ENCODE measurements around the gene SBF1. TPM values are rescaled to one million over a fixed set of nuclear protein-coding genes. Genes with fewer than 3 reads are reported as not detected.
A peak's percentile ranks its signal among the peaks of the same experiment; 100 is the strongest.
"Not testable (repeated sequence)": the region's sequence is repeated elsewhere in the genome, so short reads cannot be mapped to it uniquely, and the experiment has no call there.

SBF1 gene, protein sequence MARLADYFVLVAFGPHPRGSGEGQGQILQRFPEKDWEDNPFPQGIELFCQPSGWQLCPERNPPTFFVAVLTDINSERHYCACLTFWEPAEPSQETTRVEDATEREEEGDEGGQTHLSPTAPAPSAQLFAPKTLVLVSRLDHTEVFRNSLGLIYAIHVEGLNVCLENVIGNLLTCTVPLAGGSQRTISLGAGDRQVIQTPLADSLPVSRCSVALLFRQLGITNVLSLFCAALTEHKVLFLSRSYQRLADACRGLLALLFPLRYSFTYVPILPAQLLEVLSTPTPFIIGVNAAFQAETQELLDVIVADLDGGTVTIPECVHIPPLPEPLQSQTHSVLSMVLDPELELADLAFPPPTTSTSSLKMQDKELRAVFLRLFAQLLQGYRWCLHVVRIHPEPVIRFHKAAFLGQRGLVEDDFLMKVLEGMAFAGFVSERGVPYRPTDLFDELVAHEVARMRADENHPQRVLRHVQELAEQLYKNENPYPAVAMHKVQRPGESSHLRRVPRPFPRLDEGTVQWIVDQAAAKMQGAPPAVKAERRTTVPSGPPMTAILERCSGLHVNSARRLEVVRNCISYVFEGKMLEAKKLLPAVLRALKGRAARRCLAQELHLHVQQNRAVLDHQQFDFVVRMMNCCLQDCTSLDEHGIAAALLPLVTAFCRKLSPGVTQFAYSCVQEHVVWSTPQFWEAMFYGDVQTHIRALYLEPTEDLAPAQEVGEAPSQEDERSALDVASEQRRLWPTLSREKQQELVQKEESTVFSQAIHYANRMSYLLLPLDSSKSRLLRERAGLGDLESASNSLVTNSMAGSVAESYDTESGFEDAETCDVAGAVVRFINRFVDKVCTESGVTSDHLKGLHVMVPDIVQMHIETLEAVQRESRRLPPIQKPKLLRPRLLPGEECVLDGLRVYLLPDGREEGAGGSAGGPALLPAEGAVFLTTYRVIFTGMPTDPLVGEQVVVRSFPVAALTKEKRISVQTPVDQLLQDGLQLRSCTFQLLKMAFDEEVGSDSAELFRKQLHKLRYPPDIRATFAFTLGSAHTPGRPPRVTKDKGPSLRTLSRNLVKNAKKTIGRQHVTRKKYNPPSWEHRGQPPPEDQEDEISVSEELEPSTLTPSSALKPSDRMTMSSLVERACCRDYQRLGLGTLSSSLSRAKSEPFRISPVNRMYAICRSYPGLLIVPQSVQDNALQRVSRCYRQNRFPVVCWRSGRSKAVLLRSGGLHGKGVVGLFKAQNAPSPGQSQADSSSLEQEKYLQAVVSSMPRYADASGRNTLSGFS (N-terminal part only)
- 10 to 100 TPM; 37.5 to 94.4 (median 60.3) TPM for total RNA-seq

DNA sequence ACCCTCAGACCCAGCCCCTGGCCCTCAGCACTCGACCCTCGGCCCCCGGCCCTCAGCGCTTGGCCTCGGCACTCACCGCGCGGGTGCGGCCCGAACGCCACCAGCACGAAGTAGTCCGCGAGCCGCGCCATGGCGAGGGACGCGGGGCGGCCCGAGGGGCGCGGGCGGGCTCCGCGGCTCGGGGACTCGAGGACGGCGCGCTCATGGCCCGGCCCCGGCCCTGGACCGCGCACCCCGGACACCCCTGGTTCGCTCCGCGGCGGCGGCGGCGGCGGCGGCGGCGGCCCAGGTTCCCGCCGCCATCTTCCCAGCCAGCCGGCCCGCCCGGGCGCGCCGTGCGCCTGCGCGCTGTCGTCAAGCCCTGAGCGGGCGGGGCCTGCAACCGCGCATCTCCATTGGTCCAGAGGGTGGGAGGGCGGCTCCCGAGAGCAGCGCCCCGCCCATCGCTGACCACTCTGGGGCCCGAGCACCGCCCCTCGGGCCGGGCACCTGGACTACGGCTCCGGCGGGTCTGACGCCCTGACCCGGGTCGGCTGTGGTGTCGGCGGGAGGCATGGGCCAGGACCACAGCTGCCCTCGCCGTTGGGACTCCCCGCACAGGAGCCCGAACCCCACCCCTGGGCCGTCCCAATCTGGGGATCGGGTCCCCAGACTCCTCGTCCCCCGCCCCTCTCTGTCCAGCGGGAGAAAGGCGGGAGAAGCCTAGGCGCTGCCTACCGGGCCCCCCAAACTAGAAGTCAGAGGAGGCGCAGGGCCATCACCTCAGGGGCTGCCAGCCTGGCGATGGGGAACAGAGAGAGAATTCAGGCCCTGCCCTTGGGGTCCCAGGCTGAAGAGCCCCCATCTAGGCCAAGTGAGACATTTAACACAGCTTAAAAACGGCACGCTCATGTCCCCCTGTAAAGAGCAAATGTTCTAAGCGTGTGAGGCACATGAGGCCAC is at the start of gene SBF1:
Gene SBF1 (minus strand): TSS at position 326 of the 942 bp plus-strand sequence. CDS start 195 bp downstream, at position 131.
- in situ Hi-C loops (cut with MboI; ENCODE audit: low pct_unique_long_range_greater_than_20kb in 2 of 9, low sequenced_read_pairs in 9 of 9, unreplicated experiment in 9 of 9): no loop called here
- ATAC-seq (replicated peaks in 6 of 8): peak; percentile 70 to 89 (median 84)
- Histone ChIP-seq H3K27ac (peak within 1 kb of the TSS; percentile 64 to 76), H3K4me3 (peak within 1 kb of the TSS; percentile 89 to 99 (median 94)), H3K4me1 (replicated peaks in 1 of 2) (peaks cover 26 to 27% of the 10 kb centered on the region in 2 donors)
- WGBS, 10 experiments: 0 to 50% (median 0%) methylated on average over 1 to 6 of the region's 97 CpGs; no CpG with 5 or more reads in 5 of the 10 experiments

DNA sequence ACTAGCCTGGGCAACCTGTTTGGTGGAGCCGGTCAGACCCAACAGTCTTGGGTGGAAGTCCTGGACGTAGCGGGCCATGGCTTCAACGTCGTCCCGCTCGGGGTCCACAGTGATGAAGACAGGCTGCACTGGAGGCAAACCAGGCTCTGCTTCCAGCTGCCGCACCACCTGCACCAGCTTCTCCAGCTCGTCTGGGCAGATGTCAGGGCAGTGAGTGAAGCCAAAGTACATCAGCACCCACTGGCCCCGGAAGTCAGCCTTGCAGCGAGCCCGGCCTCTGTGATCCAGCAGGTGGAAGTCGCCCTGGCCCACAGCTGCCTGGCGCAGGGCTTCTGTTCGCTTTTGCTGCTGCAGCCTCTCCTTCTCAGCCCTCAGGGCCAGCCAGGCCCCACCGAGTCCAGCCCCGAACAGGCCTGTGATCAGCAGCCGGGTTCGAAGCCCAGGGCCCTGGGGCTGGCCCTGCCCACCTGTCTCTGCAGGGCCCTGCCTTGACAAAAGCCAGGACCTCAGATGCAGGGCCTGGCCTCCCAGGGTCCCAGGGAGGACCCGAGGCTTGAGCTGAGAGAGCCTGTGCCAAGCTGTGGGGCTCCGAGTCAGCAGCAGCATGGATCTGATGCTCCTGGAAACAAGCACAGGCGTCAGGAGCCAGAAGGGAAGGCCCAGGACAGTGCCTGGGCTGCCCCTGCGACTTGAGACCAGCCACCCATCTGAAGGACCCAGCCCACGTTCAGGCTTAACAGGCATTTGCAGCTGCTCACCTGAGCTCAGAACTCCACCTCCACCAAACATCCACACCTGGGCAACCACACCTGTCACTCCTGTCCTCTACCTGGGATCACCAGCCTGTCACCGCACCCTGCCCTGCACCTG is 49.2 kb upstream of the SBF1 start:
- no peak for ATAC-seq (replicated peaks in 6 of 8)
- no peak overlapping the region for H3K27ac ChIP-seq
- WGBS, 10 experiments: 67 to 100% (median 85%) methylated on average over 1 to 15 of the region's 25 CpGs; no CpG with 5 or more reads in 4 of the 10 experiments
- peaks cover 14 to 15% of the 10 kb centered on the region in 2 donors for H3K4me1 ChIP-seq (replicated peaks in 1 of 2)
- in situ Hi-C loops (cut with MboI; ENCODE audit: low pct_unique_long_range_greater_than_20kb in 2 of 9, low sequenced_read_pairs in 9 of 9, unreplicated experiment in 9 of 9): no loop called here
- H3K4me3 ChIP-seq: peak overlapping the region; percentile 58 to 79 (median 69)

DNA sequence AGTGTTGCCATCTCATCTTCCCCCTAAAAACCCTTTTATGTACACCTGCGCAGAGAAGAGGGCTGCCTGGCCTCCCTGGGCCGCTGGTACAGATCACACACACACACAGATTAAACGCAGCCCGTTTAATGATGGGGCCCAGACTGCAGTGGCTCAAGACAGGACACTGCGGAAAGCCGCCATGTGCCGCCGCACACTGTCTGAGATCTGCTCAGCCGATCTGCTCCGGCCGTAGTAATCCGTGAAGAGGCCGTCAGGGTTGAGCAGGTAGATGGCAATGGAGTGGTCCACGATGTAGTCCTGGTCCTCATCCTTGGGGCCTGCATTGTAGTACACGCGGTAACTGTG is 48.6 kb upstream of the SBF1 start:
- 80 to 100% (median 100%) methylated on average over 1 to 5 of the region's 16 CpGs; no CpG with 5 or more reads in 3 of the 10 experiments for WGBS, 10 experiments
- peaks cover 14 to 15% of the 10 kb centered on the region in 2 donors for H3K4me1 ChIP-seq (replicated peaks in 1 of 2)
- in situ Hi-C loops (cut with MboI; ENCODE audit: low pct_unique_long_range_greater_than_20kb in 2 of 9, low sequenced_read_pairs in 9 of 9, unreplicated experiment in 9 of 9): no loop called here
- no peak for ATAC-seq (replicated peaks in 6 of 8)
- no peak overlapping the region for H3K4me3 ChIP-seq
- H3K27ac ChIP-seq: no peak overlapping the region

DNA sequence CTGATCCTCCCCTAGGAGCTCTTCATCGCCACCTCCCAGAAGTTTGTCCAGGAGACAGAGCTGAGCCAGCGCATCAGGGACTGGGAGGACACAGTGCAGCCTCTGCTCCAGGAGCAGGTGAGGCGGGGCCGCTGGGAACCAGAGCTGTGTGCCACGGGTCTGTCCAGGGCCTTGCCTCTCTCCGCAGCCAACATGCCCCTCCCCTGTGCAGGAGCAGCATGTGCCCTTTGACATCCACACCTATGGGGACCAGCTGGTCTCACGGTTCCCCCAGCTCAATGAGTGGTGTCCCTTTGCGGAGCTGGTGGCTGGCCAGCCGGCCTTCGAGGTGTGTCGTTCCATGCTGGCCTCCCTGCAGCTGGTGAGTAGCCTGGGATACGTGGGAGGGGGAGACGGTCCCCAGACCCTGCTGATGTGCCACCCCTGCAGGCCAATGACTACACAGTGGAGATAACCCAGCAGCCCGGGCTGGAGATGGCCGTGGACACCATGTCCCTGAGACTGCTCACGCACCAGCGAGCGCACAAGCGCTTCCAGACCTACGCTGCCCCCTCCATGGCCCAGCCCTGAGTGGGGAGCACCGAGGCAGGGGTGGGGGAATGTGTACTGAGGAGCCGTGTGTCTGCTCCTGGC is 48.1 kb upstream of the SBF1 start:
- H3K4me1 ChIP-seq (replicated peaks in 1 of 2): peaks cover 14 to 15% of the 10 kb centered on the region in 2 donors
- ATAC-seq (replicated peaks in 6 of 8): no peak
- in situ Hi-C loops (cut with MboI; ENCODE audit: low pct_unique_long_range_greater_than_20kb in 2 of 9, low sequenced_read_pairs in 9 of 9, unreplicated experiment in 9 of 9): no loop called here

DNA sequence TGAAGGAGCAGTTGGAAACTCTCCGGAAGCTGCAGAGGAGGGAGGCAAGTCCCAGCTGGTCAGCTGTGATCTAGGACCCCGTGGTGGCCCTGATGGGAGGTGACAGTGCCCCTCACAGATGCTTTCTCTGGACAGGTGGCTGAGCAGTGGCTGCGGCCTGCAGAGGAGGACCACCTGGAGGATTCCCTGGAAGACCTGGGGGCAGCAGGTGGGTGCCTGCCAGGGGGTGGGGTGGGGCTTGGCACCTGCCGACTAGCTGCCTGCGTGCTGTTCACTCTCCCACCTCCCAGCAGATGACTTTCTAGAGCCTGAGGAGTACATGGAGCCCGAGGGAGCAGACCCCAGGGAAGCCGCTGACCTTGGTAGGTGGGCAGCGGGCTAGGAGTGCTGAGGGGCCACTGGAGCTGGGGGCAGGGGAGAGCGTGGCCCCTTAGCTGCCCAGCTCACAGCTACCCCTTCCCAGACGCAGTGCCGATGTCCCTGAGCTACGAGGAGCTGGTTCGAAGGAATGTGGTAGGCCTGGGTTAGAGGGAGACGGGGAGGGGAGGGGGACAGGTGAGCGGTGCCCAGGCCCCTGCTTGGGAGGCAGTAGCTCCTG is 47.5 kb upstream of the SBF1 start:
- ATAC-seq (replicated peaks in 6 of 8): no peak
- whole genome bisulfite sequencing, 10 experiments: 90 to 92% methylated on average over 2 of the region's 15 CpGs; no CpG with 5 or more reads in 8 of the 10 experiments
- Histone ChIP-seq H3K4me1 (replicated peaks in 1 of 2) (peaks cover 13 to 14% of the 10 kb centered on the region in 2 donors), H3K4me3 (no peak overlapping the region), H3K27ac (no peak overlapping the region)
- in situ Hi-C loops (cut with MboI; ENCODE audit: low pct_unique_long_range_greater_than_20kb in 2 of 9, low sequenced_read_pairs in 9 of 9, unreplicated experiment in 9 of 9): no loop called here

More for the DNA sequence above, 48.1 kb upstream of the SBF1 start:
- no peak overlapping the region for H3K4me3 ChIP-seq
- no peak overlapping the region for H3K27ac ChIP-seq
- WGBS, 10 experiments: 80 to 90% methylated on average over 1 to 2 of the region's 22 CpGs; no CpG with 5 or more reads in 8 of the 10 experiments

DNA sequence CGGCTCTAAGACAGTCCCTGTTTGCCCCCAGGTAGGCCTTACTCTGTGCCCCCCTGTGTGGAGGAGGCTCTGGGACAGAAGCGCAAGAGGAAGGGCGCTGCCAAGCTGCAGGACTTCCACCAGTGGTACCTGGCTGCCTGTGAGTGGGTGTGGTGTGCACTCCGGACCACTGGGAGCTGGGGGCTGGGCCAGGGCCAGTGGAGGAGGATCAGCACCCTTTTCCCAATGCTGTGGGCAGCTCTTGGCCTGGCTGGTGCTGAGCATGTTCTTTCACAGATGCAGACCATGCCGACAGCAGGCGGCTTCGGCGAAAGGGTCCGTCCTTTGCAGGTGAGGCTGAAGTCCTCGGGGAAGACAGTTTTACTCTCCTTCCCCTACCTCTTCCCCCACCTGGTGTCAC is 46.9 kb upstream of the SBF1 start:
- in situ Hi-C loops (cut with MboI; ENCODE audit: low pct_unique_long_range_greater_than_20kb in 2 of 9, low sequenced_read_pairs in 9 of 9, unreplicated experiment in 9 of 9): no loop called here
- no peak for ATAC-seq (replicated peaks in 6 of 8)
- Histone ChIP-seq H3K4me3 (no peak overlapping the region), H3K27ac (no peak overlapping the region), H3K4me1 (replicated peaks in 1 of 2) (peaks cover 7 to 8% of the 10 kb centered on the region in 2 donors)
- WGBS, 10 experiments: 100% methylated on average over 1 to 3 of the region's 10 CpGs; no CpG with 5 or more reads in 8 of the 10 experiments

DNA sequence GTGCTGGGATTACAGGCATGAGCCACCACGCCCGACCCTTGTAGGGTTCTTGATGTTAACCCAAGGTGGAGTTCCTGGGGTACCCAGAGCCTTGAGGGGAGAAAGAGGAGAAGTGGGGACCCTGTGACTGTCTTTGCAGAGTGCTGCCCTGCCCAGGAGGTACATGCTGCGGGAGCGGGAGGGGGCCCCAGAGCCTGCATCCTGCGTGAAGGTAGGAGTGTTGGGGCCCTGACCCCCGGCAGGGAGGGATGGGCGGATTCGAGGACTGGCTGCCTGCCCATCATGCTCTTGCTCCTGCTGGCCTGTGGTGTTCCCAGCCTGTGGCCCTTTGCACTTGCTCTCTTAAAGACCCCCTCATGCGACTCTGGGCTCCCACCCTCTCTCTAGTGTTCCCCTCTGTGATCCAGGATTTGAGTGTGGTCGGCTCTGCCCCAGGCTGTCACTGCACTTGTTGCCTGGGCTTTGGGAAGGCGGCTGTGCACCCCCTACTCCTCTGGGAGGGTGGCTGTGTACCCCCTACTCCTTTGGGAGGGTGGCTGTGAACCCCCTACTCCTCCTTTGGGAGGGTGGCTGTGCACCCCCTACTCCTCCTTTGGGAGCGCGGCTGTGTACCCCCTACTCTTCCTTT is 46.1 kb upstream of the SBF1 start:
- in situ Hi-C loops (cut with MboI; ENCODE audit: low pct_unique_long_range_greater_than_20kb in 2 of 9, low sequenced_read_pairs in 9 of 9, unreplicated experiment in 9 of 9): no loop called here
- peaks cover 5 to 6% of the 10 kb centered on the region in 2 donors for H3K4me1 ChIP-seq (replicated peaks in 1 of 2)
- no peak for ATAC-seq (replicated peaks in 6 of 8)
- 70 to 100% (median 96%) methylated on average over 2 to 5 of the region's 13 CpGs; no CpG with 5 or more reads in 6 of the 10 experiments for WGBS, 10 experiments
- no peak overlapping the region for H3K27ac ChIP-seq
- H3K4me3 ChIP-seq: no peak overlapping the region

DNA sequence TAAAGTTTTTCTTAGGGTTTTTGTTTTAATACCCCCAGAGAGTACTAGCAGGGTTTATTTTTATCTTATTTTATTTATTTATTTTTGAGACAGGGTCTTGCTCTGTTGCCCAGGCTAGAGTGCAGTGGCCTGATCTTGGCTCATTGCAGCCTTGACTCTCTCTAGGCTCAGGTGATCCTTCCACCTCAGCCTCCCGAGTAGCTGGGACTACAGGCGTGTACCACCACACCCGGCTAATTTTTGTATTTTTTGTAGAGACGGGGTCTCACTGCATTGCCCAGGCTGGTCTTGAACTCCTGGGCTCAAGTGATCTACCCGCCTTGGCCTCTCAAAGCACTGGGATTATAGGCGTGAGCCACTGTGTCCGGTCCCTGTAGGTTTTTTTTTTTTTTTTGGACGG is 45.3 kb upstream of the SBF1 start:
- H3K27ac ChIP-seq; H3K4me1 ChIP-seq (replicated peaks in 1 of 2); in situ Hi-C loops (cut with MboI; ENCODE audit: low pct_unique_long_range_greater_than_20kb in 2 of 9, low sequenced_read_pairs in 9 of 9, unreplicated experiment in 9 of 9); H3K4me3 ChIP-seq; ATAC-seq (replicated peaks in 6 of 8): not testable (repeated sequence)
- WGBS, 10 experiments: 100% methylated on average over 1 to 5 of the region's 8 CpGs; no CpG with 5 or more reads in 5 of the 10 experiments

DNA sequence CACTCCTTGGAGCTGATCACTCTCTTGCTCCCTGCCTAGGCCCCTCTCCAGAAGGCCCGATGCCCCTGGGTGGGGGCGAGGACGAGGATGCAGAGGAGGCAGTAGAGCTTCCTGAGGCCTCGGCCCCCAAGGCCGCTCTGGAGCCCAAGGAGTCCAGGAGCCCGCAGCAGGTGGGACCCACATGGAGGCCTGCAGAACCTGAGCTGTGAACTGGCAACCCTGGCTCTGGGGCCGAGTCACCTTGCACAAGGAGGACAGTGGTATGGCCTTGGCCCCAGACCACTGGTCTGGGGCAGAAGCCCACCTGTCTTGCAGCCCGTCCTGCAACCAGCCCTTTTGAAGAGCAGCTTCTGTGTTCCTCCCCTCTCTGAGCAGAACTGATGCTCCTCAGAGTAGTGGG is 44.3 kb upstream of the SBF1 start:
- ATAC-seq (replicated peaks in 6 of 8): no peak
- 89 to 100% (median 97%) methylated on average over 1 to 6 of the region's 8 CpGs; no CpG with 5 or more reads in 4 of the 10 experiments for WGBS, 10 experiments
- in situ Hi-C loops (cut with MboI; ENCODE audit: low pct_unique_long_range_greater_than_20kb in 2 of 9, low sequenced_read_pairs in 9 of 9, unreplicated experiment in 9 of 9): no loop called here
- no peak overlapping the region for H3K27ac ChIP-seq
- H3K4me3 ChIP-seq: no peak overlapping the region
- peaks cover 0 to under 1% of the 10 kb centered on the region in 2 donors for H3K4me1 ChIP-seq (replicated peaks in 1 of 2)

DNA sequence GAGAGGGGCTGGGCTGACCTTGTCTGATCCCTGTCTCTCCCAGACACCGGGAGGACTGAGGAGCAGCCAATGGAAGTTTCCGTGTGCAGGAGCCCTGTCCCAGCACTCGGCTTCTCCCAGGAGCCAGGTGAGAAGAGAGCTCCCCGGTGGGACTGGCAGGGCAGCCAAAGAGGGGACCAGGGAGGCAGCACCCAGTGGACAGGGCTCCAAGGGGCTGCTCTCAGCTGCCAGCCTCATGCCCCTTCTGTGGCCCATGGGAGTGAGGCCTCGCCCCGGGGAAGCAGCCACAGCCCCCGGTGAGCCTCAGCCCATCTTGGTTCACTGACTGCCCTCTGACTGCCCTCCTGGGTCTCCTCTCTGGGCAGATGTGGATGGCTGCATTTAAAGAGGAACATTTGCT is 43.8 kb upstream of the SBF1 start:
- ATAC-seq (replicated peaks in 6 of 8): no peak
- in situ Hi-C loops (cut with MboI; ENCODE audit: low pct_unique_long_range_greater_than_20kb in 2 of 9, low sequenced_read_pairs in 9 of 9, unreplicated experiment in 9 of 9): no loop called here
- 70 to 95% (median 80%) methylated on average over 1 to 3 of the region's 7 CpGs; no CpG with 5 or more reads in 7 of the 10 experiments for WGBS, 10 experiments
- no peak overlapping the region for H3K4me3 ChIP-seq
- H3K27ac ChIP-seq: no peak overlapping the region
- H3K4me1 ChIP-seq (replicated peaks in 1 of 2): no peaks in the 10 kb centered on the region
